Neural cell (in vitro differentiated cells): ENCODE data around the gene PAK5.

Source experiments
- EP300 ChIP-seq: fragments of 450-650 bp; conservative IDR thresholded peaks from 2 replicates; pipeline ENCODE4 v1.6.1; 2014; ENCODE audit warnings: antibody characterized with exemption, mild to moderate bottlenecking, moderate library complexity; ENCODE audit not compliant: poor library complexity, severe bottlenecking
- EZH2 ChIP-seq: fragments of 200-600, 300-800 bp; shearing (Covaris generic), sonication (generic); IDR thresholded peaks from 2 replicates; pipeline ENCODE4 v1.6.1; 2014; ENCODE audit warnings: antibody characterized with exemption, low read length, borderline replicate concordance, mild to moderate bottlenecking; ENCODE audit not compliant: insufficient read depth, poor library complexity, severe bottlenecking
- MXI1 ChIP-seq: fragments of 450-650 bp; conservative IDR thresholded peaks from 2 replicates; pipeline ENCODE4 v1.6.1; 2014; ENCODE audit warnings: antibody characterized with exemption, mild to moderate bottlenecking; ENCODE audit not compliant: poor library complexity, severe bottlenecking
- POLR2AphosphoS5 ChIP-seq: IDR thresholded peaks from 2 replicates; pipeline ENCODE4 v1.6.1; 2012
- RAD21 ChIP-seq: fragments of 450-650 bp; conservative IDR thresholded peaks from 2 replicates; pipeline ENCODE4 v1.6.1; 2014; ENCODE audit warnings: antibody characterized with exemption, mild to moderate bottlenecking, moderate library complexity
- SMC3 ChIP-seq: fragments of 450-650 bp; conservative IDR thresholded peaks from 2 replicates; pipeline ENCODE4 v1.6.1; 2014; ENCODE audit warnings: antibody characterized with exemption, mild to moderate bottlenecking, moderate library complexity; ENCODE audit not compliant: poor library complexity
- TAF1 ChIP-seq: IDR thresholded peaks from 2 replicates; pipeline ENCODE4 v1.6.1; 2012; ENCODE audit warnings: low read depth
- TF ChIP-seq, protein P1 (sequence below): fragments of 450-650 bp; IDR thresholded peaks from 2 replicates; pipeline ENCODE4 v1.5.1; 2014; ENCODE audit warnings: antibody characterized with exemption, mild to moderate bottlenecking, moderate library complexity; ENCODE audit not compliant: poor library complexity, severe bottlenecking

DNA sequence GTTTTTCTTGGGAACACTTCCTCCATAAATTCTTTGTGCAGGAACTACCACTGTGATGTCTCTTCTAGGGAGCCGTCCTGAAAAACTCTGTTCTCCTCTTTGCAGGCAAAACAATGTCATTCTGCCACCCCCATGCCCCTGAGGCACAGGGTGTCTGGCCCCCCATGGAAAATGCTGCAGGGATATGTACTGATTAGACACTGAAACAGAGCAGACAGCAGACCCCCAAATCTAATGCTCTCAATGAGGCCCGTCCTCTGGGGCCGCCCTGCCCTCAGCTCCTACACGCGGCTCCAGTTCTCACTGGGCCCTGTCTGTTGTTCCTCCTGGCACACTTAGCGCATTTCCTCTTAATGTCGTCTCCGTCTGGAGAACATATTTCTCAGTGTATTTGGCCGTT, 227.0 kb downstream of the PAK5 start:
- TF ChIP-seq, protein P1, sequence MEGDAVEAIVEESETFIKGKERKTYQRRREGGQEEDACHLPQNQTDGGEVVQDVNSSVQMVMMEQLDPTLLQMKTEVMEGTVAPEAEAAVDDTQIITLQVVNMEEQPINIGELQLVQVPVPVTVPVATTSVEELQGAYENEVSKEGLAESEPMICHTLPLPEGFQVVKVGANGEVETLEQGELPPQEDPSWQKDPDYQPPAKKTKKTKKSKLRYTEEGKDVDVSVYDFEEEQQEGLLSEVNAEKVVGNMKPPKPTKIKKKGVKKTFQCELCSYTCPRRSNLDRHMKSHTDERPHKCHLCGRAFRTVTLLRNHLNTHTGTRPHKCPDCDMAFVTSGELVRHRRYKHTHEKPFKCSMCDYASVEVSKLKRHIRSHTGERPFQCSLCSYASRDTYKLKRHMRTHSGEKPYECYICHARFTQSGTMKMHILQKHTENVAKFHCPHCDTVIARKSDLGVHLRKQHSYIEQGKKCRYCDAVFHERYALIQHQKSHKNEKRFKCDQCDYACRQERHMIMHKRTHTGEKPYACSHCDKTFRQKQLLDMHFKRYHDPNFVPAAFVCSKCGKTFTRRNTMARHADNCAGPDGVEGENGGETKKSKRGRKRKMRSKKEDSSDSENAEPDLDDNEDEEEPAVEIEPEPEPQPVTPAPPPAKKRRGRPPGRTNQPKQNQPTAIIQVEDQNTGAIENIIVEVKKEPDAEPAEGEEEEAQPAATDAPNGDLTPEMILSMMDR: no peak
- TF ChIP-seq EZH2: no peak
- TF ChIP-seq EP300: no peak
- TF ChIP-seq SMC3: no peak
- no peak for TF ChIP-seq TAF1
- no peak for TF ChIP-seq POLR2AphosphoS5
- TF ChIP-seq RAD21: no peak
- TF ChIP-seq MXI1: no peak
